HG03095 (cell line): ENCODE measurements around the gene COL6A3.

Experiments used
- ATAC-seq: cut with Tn5 transposase; IDR thresholded peaks from one replicate; pipeline ENCODE4 v1.9.1; 2021; ENCODE audit warnings: moderate library complexity; ENCODE audit not compliant: unreplicated experiment

The COL6A3 gene

DNA sequence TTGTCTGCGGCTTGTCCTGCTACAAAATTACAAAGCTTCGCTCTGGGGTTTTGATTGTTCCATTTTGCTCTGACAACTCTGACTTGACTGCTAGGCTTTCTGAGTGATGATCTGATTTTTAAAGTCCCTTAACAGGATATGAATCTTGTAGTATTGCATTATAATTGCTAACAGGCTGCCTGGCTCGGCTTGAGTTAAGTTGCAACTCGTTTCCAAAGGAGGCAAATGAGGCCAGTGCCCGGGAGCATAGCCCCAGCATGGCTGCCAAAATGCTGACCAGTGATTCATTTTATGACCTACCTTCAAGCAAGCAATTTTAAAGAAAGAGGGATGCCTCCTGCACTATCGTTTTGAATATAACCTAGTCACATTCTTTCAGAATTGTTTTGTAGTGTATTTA lies 135.4 kb downstream of the COL6A3 start:
- ATAC-seq, result no peak

DNA sequence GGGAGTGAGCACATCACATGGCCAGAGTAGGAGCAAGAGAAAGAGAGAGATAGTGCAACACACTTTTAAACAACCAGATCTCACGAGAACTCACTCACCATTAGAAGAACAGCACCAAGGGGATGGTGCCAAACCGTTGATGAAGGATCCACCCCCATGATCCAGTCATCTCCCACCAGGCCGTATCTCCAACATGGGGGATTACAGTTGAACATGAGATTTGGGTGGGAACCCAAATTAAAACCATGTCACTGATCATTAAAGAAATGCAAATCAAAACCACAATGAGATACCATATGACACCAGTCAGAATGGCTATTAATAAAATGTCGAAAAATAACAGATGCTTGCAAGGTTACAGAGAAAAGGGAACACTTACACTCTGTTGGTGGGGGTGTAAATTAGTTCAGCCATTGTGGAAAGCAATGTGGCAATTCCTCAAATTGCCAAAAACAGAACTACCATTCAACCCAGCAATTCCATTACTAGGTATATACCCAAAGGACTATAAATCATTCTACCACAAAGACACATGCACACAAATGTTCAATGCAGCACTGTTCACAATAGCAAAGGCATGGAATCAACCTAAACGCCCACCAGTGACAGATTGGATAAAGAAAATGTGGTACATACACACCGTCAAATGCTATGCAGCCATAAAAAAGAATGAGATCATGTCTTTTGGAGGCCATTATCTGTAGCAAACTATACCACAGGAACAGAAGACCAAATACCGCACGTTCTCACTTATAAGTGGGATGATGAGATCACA lies 137.1 kb downstream of the COL6A3 start:
- no peak for ATAC-seq
